Measurements from ENCODE around the gene KANSL1. TPM values are rescaled to one million over a fixed set of nuclear protein-coding genes. Genes with fewer than 3 reads are reported as not detected.

The KANSL1 gene
- total and polyA plus RNA-seq, 10 of the 15 experiments (the other 5 are each of a cell fraction or from before 2014, with no cell fraction given) = 4.7 to 60.6 (median 28.0) TPM

DNA sequence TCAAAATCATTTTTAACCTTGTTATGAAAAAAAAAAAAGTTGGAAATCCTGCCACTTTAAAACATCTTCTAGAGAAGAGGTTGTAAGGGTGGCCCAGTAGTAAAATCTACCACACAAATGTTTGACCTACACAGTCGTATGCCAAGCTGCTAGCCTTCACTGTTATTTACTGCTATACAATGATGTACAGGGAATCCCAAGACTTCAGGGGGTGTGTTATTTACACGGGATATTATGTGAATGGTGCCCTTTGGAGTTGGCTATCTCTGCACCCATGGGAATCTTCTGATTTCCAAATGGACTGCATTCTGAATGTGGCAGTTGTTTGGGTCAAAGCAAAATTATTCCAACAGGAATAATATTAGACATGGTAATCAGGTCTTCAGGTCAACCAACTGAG is 148.2 kb downstream of the KANSL1 start (continued):
- TF ChIP-seq, protein P1, sequence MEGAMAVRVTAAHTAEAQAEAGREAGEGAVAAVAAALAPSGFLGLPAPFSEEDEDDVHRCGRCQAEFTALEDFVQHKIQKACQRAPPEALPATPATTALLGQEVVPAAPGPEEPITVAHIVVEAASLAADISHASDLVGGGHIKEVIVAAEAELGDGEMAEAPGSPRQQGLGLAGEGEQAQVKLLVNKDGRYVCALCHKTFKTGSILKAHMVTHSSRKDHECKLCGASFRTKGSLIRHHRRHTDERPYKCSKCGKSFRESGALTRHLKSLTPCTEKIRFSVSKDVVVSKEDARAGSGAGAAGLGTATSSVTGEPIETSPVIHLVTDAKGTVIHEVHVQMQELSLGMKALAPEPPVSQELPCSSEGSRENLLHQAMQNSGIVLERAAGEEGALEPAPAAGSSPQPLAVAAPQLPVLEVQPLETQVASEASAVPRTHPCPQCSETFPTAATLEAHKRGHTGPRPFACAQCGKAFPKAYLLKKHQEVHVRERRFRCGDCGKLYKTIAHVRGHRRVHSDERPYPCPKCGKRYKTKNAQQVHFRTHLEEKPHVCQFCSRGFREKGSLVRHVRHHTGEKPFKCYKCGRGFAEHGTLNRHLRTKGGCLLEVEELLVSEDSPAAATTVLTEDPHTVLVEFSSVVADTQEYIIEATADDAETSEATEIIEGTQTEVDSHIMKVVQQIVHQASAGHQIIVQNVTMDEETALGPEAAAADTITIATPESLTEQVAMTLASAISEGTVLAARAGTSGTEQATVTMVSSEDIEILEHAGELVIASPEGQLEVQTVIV (IDR thresholded peaks at IDR 0.05; ENCODE audit: borderline replicate concordance, partially characterized antibody) = no peak
- TF ChIP-seq, protein P2, sequence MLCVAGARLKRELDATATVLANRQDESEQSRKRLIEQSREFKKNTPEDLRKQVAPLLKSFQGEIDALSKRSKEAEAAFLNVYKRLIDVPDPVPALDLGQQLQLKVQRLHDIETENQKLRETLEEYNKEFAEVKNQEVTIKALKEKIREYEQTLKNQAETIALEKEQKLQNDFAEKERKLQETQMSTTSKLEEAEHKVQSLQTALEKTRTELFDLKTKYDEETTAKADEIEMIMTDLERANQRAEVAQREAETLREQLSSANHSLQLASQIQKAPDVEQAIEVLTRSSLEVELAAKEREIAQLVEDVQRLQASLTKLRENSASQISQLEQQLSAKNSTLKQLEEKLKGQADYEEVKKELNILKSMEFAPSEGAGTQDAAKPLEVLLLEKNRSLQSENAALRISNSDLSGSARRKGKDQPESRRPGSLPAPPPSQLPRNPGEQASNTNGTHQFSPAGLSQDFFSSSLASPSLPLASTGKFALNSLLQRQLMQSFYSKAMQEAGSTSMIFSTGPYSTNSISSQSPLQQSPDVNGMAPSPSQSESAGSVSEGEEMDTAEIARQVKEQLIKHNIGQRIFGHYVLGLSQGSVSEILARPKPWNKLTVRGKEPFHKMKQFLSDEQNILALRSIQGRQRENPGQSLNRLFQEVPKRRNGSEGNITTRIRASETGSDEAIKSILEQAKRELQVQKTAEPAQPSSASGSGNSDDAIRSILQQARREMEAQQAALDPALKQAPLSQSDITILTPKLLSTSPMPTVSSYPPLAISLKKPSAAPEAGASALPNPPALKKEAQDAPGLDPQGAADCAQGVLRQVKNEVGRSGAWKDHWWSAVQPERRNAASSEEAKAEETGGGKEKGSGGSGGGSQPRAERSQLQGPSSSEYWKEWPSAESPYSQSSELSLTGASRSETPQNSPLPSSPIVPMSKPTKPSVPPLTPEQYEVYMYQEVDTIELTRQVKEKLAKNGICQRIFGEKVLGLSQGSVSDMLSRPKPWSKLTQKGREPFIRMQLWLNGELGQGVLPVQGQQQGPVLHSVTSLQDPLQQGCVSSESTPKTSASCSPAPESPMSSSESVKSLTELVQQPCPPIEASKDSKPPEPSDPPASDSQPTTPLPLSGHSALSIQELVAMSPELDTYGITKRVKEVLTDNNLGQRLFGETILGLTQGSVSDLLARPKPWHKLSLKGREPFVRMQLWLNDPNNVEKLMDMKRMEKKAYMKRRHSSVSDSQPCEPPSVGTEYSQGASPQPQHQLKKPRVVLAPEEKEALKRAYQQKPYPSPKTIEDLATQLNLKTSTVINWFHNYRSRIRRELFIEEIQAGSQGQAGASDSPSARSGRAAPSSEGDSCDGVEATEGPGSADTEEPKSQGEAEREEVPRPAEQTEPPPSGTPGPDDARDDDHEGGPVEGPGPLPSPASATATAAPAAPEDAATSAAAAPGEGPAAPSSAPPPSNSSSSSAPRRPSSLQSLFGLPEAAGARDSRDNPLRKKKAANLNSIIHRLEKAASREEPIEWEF (IDR thresholded peaks at IDR 0.05; ENCODE audit: insufficient replicate concordance, low read depth, low read length) = no peak
